GM19372 (cell line): ENCODE data around the gene RPN1.
"Not testable (repeated sequence)": the region's sequence is repeated elsewhere in the genome, so short reads cannot be mapped to it uniquely, and the experiment has no call there.

Source experiments
- ATAC-seq: cut with Tn5 transposase; IDR thresholded peaks from one replicate; pipeline ENCODE4 v1.9.1; 2021; ENCODE audit warnings: mild to moderate bottlenecking, low read depth, moderate library complexity; ENCODE audit not compliant: unreplicated experiment

RPN1 gene

DNA sequence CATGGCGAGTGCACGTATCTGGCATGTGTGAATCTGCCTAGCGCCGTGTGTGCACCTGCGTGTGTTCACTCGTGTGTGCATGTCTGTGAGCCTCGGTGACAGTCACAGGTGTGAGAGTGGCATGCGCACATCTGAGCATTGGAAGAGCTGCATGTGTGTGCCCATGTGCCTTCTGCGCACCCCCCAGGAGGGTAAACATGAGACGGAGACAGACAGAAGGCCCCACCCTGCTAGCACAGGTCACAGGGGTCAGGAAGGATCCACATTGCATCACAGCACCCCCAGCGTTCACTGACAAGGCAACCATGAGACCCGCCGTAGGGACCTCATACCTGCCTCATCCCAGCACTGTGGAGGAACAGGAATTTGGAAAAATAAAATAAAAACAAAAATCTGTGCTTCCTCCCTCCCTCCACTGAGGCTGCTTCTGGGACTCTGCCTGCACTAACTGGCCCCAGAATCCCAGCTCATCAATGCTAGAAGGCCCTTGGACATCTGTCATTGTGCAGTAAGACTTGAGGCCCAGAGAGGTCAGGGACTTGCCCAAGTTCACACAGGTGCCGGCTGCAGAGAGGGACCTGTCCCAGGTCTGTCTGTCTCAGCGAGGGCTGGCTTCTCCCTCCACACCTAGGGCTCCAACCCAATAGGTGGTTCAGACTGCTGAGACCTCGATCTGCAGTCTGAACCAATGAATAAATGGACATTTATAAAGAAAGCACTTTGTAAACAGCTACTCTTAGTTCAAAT is 37.4 kb downstream of the RPN1 start:
- ATAC-seq, result no peak

DNA sequence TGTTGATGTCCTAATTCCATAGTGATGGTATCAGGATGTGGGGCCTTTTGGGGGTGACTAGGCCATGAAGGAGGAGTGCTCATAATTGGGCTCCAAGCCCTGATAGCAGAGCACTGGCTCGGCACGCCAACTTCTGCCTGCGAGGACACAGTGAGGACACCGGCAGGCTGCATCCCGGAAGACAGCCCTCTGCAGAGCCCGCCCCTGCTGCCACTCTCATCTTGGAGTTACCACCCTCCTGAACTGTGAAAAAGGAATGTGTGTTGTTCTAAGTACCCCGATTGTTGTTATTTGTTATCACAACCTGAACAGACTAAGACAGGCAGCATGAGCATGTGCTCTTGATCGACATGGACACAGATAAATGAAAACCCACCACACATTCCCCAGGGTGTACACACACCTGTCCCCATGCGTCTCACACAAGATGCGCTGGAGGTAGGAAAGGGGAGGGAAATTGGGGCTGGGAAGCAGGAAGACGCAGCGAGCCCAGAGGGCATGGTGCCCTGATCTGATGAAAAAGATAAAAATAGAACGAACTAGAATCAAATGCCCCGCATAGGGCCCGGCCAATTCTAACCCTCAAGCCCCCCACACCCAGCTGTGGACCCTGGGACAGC is 40.1 kb downstream of the RPN1 start:
- no peak for ATAC-seq

DNA sequence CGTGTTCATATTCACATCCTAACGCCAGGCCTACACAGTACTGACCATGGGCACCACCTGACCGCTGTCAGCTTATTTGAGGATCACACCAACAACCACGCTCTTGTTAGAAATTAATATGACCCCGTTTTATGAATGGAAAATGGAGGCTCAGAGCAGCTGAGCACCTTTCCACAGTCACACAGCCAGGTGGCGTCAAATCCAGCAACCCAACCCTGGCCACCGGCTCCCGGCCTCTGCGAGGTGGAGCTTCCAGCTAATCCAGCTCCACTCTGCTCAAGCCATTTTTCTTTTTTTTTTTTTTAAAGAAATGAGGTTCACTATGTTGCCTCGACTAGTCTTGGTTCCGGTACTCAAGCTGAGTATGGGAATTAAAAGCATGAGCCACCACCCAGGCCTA is 41.3 kb downstream of the RPN1 start:
- ATAC-seq, result no peak

DNA sequence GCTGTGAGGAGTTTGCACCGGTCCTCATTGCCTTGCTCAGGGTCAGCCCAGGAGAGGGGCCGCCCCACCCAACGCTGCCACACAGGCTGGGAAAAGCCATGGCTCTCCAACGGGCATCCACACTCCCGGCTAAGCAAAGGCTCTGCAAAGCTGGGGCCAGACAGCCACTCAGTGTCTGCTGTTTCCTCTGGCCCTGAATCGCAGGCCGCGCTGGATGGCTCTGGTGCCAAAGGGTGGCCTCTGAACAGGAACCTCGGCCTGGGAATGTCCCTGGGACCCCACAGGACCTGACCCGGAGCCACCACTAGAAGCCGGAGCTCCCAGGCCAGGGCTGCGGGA is 42.9 kb downstream of the RPN1 start:
- no peak for ATAC-seq

DNA sequence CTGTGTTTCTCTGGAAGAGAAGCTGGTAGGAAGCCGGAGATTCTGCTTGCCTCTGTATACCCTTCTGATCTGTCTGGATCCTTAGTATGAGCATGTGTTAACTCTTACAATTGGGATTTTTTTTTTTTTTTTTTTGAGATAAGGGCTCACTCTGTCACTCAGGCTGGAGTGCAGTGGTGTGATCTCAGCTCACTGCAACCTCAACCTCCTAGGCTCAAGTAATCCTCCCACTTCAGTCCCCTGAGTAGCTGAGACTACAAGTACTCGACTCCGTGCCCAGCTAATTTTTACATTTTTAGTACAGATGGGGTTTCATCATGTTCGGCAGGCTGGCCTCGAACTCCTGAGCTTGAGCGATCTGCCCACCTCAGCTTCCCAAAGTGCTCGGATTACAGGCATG is 44.5 kb downstream of the RPN1 start:
- ATAC-seq, result no peak

DNA sequence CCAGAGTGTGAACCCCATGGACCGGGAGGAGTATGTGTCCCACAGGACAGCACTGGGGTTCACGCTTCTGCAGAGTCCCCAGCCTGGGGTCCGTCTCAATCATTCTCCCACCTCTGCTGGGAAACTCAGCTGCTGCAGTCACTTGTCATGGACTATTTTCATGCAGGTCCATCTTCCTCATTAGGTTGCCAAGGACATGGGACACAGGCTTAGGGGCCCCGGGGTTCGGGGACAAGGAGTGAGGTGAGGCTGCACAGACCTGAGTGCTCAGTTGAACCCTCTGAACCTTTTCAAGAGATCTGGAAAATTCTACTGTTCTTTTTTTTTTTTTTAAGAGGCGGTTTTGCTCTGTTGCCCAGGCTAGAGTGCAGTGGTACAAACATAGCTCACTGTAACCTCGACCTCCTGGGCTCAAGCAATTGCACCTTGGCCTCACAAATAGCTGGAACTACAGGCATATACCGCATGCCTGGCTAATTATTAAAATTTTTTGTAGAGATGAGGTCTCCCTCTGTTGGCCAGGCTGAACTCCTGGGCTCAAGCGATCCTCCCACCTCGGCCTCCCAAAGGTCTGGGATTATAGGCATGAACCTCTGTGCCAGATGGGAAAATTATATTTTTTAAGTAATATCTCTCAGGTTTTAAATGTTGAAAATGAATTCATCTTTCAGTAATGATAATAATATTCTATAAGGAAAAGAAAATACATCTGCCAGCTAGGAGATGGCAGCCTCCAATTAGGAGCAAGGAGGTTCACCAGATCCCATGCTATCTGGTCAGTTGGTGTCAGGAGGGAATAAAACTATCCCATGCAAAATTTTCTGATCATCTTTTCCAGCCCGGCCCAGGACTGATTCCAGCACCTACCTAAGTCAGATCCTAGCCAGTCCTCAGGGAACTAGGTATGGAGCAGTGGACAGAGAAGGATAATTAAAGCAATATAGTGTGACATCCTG is 45.2 kb downstream of the RPN1 start:
- no peak for ATAC-seq

DNA sequence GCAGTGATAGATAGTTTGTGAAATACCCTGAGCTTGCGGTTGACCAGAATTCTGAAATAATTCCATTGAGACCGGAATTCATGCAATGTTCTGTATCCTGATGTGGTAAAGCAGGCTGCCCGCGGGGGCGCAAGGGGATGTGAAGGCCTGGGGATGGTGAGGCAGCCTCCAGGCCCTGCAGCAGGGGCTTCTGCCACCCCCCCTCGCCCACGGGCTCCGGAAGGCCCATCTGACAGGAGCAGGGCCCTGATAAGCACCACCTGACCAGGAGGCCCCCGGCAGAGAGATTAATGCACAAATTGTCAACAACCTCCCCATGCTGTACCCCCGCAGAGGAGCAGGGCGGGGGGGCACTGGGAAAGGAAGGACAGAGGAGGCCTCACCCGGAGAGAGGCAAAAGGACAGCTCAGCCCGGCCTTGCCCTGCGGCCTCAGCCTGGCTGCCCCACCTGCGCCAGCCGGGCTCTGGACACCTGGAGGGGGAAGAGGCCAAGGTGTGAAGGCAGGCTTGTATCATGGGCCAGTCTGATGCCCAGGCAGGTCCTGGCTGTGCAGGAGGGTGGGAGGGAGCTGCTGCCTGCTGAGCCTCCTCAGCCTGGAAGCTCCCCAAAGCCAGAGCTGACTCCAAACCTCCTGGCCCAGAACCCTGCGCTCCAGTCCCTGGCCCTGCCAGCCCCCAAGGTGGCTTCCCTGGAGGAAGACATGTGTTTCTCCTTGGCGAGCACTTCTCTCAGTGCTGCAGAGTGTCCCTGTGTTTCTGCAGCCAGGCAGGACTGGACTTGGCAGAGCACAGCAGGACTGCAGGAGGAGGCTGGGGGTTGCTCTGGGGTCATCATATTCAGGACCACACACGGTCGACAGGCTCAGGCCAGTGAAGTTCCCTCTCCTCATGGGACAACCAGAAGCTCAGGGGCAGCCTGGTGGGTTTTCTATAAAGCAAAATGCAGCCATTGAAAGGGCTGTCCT is 46.5 kb downstream of the RPN1 start:
- no peak for ATAC-seq

DNA sequence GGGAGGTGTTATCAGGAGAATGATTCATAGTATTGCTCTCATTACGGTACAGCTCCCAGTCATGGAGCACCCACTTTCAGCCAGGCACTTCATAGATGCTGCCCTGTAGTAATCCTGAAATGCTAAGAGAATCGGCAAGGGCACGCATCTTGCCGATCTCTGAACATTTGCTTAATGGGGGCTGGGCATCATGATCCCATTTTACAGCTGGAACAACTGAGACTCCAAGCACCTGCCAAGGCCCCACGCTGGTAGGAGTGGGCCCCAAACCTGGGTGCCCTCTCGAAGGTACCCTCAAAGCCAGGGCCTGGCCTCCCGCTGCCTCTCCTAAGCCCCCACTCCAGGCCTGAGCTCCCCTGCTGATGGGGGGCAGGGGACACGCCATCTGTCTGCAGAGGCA is 47.3 kb downstream of the RPN1 start:
- ATAC-seq, result no peak

DNA sequence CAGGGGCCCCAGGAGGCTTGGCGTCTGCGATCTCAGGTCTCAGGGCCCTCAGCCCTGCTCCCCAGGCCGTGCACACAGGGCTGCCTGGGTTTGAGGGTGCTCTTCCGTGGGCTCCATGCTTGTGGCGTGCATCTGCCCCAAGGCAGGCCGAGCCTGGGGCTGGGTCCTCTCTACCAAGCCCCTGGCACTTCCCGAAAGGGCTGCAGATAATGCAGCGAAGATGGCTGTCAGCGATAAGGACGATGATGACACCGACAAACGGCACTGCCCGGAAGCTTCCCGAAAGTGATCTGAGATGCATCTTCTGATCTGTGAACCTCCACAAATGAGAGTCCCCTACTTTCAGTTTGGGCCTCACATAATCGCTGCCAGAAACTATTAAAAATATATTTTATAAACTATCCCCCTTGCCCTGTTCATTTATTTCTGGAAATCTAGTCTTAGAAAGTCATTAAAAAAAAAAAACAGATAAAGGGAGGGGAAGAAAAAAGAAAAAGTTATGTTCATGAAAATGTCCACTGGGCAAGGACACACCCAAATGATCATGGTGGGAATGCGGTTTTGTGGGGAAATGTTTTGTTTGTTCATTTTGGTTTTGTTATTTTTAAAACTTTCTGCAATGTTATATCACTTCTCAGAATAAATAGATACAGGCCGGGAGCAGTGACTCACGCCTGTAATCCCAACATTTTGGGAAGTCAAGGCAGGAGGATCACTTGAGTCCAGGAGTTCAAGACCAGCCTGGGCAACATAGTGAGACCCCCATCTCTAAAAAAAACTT is 51.5 kb downstream of the RPN1 start:
- ATAC-seq, result no peak

DNA sequence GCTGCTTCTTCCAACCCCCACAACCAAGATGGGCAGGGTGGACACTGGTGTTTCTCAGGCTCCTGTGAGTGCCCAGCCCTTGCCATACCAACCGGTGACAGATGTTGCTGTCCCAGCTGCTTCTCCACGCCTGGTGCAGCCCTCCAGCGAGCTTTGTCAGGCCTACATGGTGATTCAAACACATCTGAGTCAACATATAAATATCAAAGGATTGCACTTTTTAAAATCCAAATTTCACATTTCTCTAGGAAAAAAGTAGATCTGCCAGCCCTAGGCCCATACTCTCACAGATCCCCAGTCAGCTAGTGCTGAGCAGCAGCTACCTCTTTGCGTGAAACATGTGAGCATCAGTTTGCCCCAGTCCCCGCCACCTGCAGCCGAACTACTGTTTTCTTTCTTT is 52.7 kb downstream of the RPN1 start:
- ATAC-seq, result no peak

DNA sequence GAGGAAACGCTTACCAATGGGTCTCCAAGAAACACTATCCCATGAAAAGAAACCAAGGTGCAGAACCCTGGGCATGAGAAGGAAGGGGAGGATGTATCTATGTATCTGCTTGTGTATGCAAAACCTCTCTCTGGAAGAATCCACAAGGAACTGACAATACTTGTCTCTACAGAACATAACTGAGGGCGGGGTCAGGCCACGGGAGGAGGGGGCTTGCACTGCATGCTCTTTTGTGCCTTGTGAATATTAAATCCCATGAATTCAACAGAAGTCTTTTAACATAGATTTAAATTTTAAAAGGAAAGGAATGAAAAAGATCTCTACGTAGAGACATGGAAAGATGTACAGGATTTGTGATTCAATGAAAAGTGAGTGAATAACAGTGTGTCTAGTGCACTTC is 57.8 kb downstream of the RPN1 start:
- ATAC-seq, result no peak

DNA sequence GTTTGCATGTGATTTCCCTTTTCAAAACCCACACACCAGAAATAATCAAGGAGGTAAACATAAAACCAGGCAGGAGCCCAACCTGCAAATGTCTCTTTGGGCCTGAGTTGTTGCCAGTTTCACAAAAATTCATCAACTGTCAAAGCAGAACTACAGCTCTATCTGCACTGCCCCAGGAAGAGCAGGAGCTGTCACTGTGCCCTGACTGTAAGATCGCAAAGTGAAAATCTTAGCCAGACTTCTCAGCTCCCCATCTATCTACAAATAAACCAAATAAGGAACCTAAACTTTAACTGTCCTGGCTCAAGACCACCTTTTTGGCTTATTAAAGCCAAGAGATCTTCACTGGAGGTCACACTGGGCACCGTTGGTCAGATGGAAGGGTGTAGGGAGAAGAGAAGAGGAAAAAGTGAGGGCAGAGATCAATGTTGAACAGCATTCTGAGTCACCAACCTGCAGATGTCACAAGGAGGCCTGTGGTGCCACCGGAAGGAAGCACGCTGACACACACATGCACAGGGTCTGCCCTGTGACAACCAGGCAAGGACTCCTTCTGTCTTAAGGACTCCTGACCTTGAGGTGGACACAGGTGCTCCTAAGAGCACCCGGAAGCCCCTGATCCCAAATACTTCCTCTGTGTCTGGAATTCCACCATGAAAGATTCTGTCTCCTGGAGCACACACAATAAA is 58.7 kb downstream of the RPN1 start:
- ATAC-seq, result no peak

DNA sequence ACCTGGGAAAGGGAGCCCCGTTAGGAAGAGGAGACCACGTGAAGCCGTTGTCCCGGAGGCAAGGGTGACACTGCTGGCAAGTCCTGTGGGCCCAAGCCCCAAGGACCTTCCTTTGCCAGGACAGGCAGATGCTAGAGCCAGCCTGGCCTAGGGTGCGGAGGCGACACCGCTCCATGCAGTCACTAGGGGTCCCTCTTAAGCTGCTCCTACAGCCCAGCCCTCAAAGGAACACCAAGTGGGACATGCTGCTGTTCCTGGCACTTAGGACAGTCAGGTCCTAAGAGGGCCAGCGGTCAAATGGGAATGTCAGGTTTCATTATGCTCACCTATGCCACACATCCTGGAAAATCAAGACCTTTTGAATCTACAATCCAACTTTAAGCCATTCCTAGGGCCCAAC is 59.7 kb downstream of the RPN1 start:
- no peak for ATAC-seq

DNA sequence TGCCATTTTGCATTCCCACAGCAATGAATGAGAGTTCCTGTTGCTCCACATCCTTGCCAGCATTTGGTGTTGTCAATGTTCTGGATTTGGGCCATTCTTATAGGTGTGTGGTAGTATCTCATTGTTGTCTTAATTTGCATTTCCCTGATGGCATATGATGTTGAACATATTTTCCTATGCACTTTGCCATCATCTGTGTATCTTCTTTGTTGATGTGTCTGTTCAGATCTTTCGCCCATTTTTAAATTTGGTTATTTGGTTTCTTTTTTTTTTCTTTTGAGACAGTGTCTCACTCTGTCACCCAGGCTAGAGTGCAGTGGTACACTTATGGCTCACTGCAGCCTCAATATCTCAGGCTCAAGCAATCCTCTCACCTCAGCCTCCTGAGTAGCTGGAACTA is 60.6 kb downstream of the RPN1 start:
- ATAC-seq, result not testable (repeated sequence)

DNA sequence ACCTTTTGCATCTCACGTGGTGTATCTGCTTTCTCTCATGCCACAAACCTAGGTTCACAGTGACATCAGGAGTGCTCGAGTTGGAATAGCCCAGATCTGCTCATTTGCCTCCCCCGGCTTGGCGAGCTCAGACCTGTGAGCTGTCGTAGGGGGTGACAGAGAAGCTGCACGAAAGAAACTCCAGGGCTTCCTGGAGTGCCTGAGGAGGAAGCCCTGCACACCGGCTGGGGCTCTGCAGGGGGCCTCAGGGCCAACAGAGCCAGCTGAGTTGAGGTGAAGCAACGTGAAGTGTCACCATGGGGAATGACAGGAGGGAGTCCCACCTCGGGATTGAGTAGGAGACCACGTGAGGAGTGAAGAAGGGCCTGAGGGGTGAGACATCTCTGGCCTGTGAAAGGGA is 62.5 kb downstream of the RPN1 start:
- ATAC-seq, result no peak

DNA sequence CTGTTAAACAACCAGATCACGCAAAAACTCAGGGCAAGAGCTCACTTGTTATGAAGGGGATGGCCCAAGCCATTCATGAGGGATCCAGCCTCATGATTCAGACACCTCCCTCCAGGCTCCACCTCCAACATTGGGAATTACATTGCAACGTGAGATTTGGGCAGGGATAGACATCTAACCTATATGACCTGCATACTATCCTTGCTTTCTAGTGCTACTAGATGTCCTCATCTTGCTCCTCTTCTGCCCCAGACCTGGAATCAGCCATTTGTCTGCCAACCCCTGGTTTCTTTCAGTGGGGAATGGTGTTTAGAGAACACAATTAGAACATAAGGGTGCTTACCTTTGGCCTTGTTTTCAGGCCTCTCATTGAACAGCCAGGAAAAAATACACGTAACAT is 63.2 kb downstream of the RPN1 start:
- no peak for ATAC-seq

DNA sequence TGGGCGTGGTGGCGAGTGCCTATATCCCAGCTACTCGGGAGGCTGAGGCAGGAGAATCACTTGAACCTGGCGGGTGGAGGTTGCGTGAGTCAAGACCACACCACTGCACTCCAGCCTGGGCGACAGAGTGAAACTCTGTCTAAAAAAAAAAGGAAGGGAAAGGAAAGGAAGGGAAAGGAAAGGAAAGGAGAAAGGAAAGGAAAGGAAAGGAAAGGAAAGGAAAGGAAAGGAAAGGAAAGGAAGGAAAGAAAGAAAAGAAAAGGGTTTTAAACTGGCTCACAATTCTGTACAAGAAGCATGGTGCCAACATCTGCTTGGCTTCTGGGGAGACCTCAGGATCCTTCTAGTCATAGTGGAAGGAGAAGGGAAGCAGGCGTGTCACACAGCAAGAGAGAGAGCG is 63.7 kb downstream of the RPN1 start:
- ATAC-seq, result not testable (repeated sequence)

DNA sequence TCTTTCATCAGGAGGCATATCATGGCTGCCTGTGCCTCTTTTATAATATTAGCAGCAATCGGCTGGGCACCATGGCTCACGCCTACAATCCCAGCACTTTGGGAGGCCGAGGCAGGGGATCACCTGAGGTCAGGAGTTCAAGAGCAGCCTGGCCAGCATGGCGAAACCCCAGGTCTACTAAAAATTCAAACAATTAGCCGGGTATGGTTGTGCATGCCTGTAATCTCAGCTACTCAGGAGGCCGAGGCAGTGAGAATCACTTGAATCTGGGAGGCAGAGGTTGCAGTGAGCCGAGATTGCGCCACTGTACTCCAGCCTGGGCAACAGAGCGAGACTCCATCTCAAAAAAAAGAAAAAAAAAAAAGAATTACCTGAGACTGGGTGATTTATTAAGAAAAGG is 64.2 kb downstream of the RPN1 start:
- ATAC-seq, result not testable (repeated sequence)

DNA sequence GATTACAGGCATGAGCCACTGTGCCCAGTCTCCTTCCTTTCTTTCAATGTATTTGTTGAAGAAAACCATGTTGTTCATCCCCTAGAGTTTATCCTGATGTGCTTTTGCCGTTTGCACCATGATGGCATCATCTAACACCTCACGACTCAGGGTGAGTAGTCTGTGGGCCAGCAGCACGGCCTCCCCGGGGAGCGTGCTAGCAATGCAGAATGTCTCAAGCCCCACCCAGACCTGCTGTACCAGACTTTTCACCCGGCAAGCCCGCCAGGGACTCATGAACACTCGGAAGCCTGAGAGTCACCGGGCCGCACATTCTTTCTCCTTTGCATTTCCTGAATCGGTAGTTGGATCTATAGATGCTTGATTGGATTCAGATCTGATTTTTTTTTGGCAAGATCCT is 64.6 kb downstream of the RPN1 start:
- ATAC-seq, result no peak
